HUES6 (cell line): ENCODE results near the gene EPHA4.

Source experiments
- H3K27ac ChIP-seq: 2 replicates; pipeline ENCODE4 v1.7.0; 2013; ENCODE audit warnings: low read depth, mild to moderate bottlenecking, low read length, inconsistent platforms
- H3K27me3 ChIP-seq: 2 replicates; pipeline ENCODE4 v1.6.1; 2013; ENCODE audit warnings: low read length; ENCODE audit not compliant: control insufficient read depth, insufficient read depth
- H3K36me3 ChIP-seq: 2 replicates; pipeline ENCODE4 v1.6.1; 2013; ENCODE audit warnings: low read length; ENCODE audit not compliant: control insufficient read depth, insufficient read depth
- H3K4me1 ChIP-seq: 2 replicates; pipeline ENCODE4 v1.6.1; 2013; ENCODE audit warnings: low read length; ENCODE audit not compliant: control insufficient read depth, insufficient read depth
- H3K4me3 ChIP-seq: 2 replicates; pipeline ENCODE4 v1.5.1; 2013; ENCODE audit warnings: low read depth, low read length
- H3K9ac ChIP-seq: one replicate; pipeline ENCODE4 v1.6.1; 2013; ENCODE audit warnings: mild to moderate bottlenecking, low read length
- H3K9me3 ChIP-seq: 2 replicates; pipeline ENCODE4 v1.6.1; 2013; ENCODE audit warnings: low read depth, low read length; ENCODE audit not compliant: control insufficient read depth, insufficient read depth

EPHA4 gene

GRCh38 chr2:221397187-221397586 is 174.9 kb downstream of the EPHA4 start:
- H3K27ac ChIP-seq, result no peak overlapping the region
- no peaks in the 10 kb centered on the region for H3K27me3 ChIP-seq
- no peak overlapping the region for H3K9ac ChIP-seq
- H3K36me3 ChIP-seq, result no peaks in the 10 kb centered on the region
- no peaks in the 10 kb centered on the region for H3K4me1 ChIP-seq
- no peaks in the 10 kb centered on the region for H3K9me3 ChIP-seq
- no peak overlapping the region for H3K4me3 ChIP-seq

GRCh38 chr2:221392228-221392881 is 179.7 kb downstream of the EPHA4 start:
- Histone ChIP-seq H3K4me3 (no peak overlapping the region), H3K9me3 (no peaks in the 10 kb centered on the region), H3K36me3 (no peaks in the 10 kb centered on the region), H3K27ac (no peak overlapping the region), H3K4me1 (no peaks in the 10 kb centered on the region), H3K27me3 (no peaks in the 10 kb centered on the region), H3K9ac (no peak overlapping the region)

- Histone ChIP-seq H3K36me3 (no peaks in the 10 kb centered on the region), H3K4me1 (no peaks in the 10 kb centered on the region), H3K4me3 (no peak overlapping the region), H3K9me3 (no peaks in the 10 kb centered on the region), H3K27me3 (no peaks in the 10 kb centered on the region), H3K9ac (no peak overlapping the region), H3K27ac (no peak overlapping the region)
Measured at GRCh38 chr2:221390878-221391277, 181.2 kb downstream of the EPHA4 start.

- no peak overlapping the region for H3K27ac ChIP-seq
Measured at GRCh38 chr2:221389904-221390303, 182.2 kb downstream of the EPHA4 start.

GRCh38 chr2:221389421-221389820 is 182.7 kb downstream of the EPHA4 start:
- no peak overlapping the region for H3K4me3 ChIP-seq
- H3K36me3 ChIP-seq, result no peaks in the 10 kb centered on the region
- H3K27me3 ChIP-seq, result no peaks in the 10 kb centered on the region
- H3K9me3 ChIP-seq, result no peaks in the 10 kb centered on the region
- H3K4me1 ChIP-seq, result no peaks in the 10 kb centered on the region
- H3K9ac ChIP-seq, result no peak overlapping the region
- no peak overlapping the region for H3K27ac ChIP-seq

More at GRCh38 chr2:221389904-221390303, 182.2 kb downstream of the EPHA4 start:
- no peaks in the 10 kb centered on the region for H3K36me3 ChIP-seq
- no peaks in the 10 kb centered on the region for H3K4me1 ChIP-seq
- no peak overlapping the region for H3K4me3 ChIP-seq
- H3K9me3 ChIP-seq, result no peaks in the 10 kb centered on the region
- no peaks in the 10 kb centered on the region for H3K27me3 ChIP-seq
- H3K9ac ChIP-seq, result no peak overlapping the region

GRCh38 chr2:221388891-221389290 is 183.2 kb downstream of the EPHA4 start:
- Histone ChIP-seq H3K9me3 (no peaks in the 10 kb centered on the region), H3K9ac (no peak overlapping the region), H3K36me3 (no peaks in the 10 kb centered on the region), H3K4me3 (no peak overlapping the region), H3K27ac (no peak overlapping the region), H3K4me1 (no peaks in the 10 kb centered on the region), H3K27me3 (no peaks in the 10 kb centered on the region)

GRCh38 chr2:221385716-221386115 is 186.4 kb downstream of the EPHA4 start:
- Histone ChIP-seq H3K9ac (no peak overlapping the region), H3K36me3 (no peaks in the 10 kb centered on the region), H3K9me3 (no peaks in the 10 kb centered on the region), H3K4me1 (no peaks in the 10 kb centered on the region), H3K4me3 (no peak overlapping the region), H3K27ac (no peak overlapping the region), H3K27me3 (no peaks in the 10 kb centered on the region)

- Histone ChIP-seq H3K27me3 (no peaks in the 10 kb centered on the region), H3K9me3 (no peaks in the 10 kb centered on the region), H3K4me3 (no peak overlapping the region), H3K4me1 (no peaks in the 10 kb centered on the region), H3K36me3 (no peaks in the 10 kb centered on the region), H3K9ac (no peak overlapping the region), H3K27ac (no peak overlapping the region)
Measured at GRCh38 chr2:221381928-221382488, 190.1 kb downstream of the EPHA4 start.

GRCh38 chr2:221380686-221381085 is 191.4 kb downstream of the EPHA4 start:
- no peak overlapping the region for H3K27ac ChIP-seq
- no peak overlapping the region for H3K9ac ChIP-seq
- H3K4me1 ChIP-seq, result no peaks in the 10 kb centered on the region
- H3K36me3 ChIP-seq, result no peaks in the 10 kb centered on the region
- no peaks in the 10 kb centered on the region for H3K9me3 ChIP-seq
- no peaks in the 10 kb centered on the region for H3K27me3 ChIP-seq
- no peak overlapping the region for H3K4me3 ChIP-seq

GRCh38 chr2:221380062-221380461 is 192.0 kb downstream of the EPHA4 start:
- H3K27me3 ChIP-seq, result no peaks in the 10 kb centered on the region
- H3K9ac ChIP-seq, result no peak overlapping the region
- H3K4me3 ChIP-seq, result no peak overlapping the region
- no peak overlapping the region for H3K27ac ChIP-seq
- H3K9me3 ChIP-seq, result no peaks in the 10 kb centered on the region
- H3K36me3 ChIP-seq, result no peaks in the 10 kb centered on the region
- H3K4me1 ChIP-seq, result no peaks in the 10 kb centered on the region

GRCh38 chr2:221377597-221377996 is 194.5 kb downstream of the EPHA4 start:
- Histone ChIP-seq H3K9ac (no peak overlapping the region), H3K27me3 (no peaks in the 10 kb centered on the region), H3K9me3 (no peaks in the 10 kb centered on the region), H3K4me3 (no peak overlapping the region), H3K36me3 (no peaks in the 10 kb centered on the region), H3K27ac (no peak overlapping the region), H3K4me1 (peaks cover 7% of the 10 kb centered on the region)
